ENCODE measurements around the gene MFAP3. TPM values are rescaled to one million over a fixed set of nuclear protein-coding genes. Genes with fewer than 3 reads are reported as not detected.
A peak's percentile ranks its signal among the peaks of the same experiment; 100 is the strongest.

Gene MFAP3
- total RNA-seq (10 to 100 TPM; 15.9 to 33.2 (median 25.0) TPM), polyA plus RNA-seq (10 to 100 TPM in 1 of 2 donors, 1 to 10 TPM in 1; 9.1 to 23.2 TPM)
- long read RNA-seq, donor 1, transcript MFAP3-212 (3 exons, 643 nt) = major isoform, 6 of 29 reads
- long read RNA-seq, donor 1, partial matches to known transcripts = 1 of 29 reads
- long read RNA-seq, donor 1, other reads (novel, unspliced or antisense) = 22 of 29 reads
- long read RNA-seq, donor 2, partial matches to known transcripts = 0 of 3 reads
- long read RNA-seq, donor 2, other reads (novel, unspliced or antisense) = 0 of 3 reads
- long read RNA-seq, donor 3, transcript MFAP3-212 (3 exons, 643 nt) = major isoform, 38 of 55 reads
- long read RNA-seq, donor 3, partial matches to known transcripts = 6 of 55 reads
- long read RNA-seq, donor 3, other reads (novel, unspliced or antisense) = 8 of 55 reads

DNA sequence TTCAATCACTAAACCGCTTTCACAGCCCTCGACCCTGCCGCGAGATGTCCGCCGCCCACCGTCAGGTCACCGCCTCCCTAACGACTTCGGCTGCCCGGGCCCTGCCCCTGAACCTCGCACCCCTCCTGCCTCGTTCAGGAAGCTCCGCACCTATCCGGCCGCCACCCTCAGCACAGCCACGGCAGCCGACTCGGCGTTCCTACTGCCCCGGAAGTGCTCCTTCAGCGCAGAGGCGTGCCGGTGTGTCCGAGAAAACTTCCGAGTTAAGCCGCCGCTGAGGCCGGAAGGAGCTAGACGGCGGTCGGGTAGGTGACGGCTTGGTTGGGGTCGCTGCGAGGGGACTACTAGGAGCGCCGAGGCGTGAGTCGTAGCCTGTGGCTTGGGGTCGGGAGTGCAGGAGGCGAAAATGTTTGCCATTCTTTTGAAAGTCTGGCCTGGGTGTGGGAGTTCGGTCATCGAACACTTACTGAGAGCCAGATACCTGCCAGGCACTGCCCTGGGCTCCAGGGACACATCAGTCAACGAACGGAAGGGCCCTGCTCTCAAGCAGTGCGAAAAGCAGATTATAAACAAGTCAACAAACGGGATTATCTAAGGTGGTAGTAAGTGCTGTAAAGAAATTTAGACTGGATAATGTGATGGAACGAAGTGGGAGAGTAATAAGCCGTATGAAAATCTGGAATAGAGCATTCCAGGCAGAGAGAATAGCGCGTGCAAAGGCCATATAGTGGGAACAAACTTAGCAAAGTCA, at the start of gene MFAP3, which contains the start of gene FAM114A2:
MFAP3 (plus strand) TSS at position 261 of the 751 bp plus-strand sequence. CDS start 10,756 bp downstream, outside the sequence.
FAM114A2 (minus strand) TSS at position 204 of the 751 bp plus-strand sequence. CDS start 3,957 bp downstream, outside the sequence.
- Histone ChIP-seq H3K27ac (peak within 1 kb of the TSS; percentile 5 to 50), H3K4me3 (peak within 1 kb of the TSS; percentile 78), H3K4me1 (ENCODE audit: insufficient read depth) (peaks cover 4% of the 10 kb centered on the region), H3K36me3 (no peaks in the 10 kb centered on the region), H3K27me3 (no peaks in the 10 kb centered on the region), H3K9me3 (no peaks in the 10 kb centered on the region)
- WGBS, 3 donors = 0% methylated on average over 48 to 51 of the region's 51 CpGs
- TF ChIP-seq, protein P1, sequence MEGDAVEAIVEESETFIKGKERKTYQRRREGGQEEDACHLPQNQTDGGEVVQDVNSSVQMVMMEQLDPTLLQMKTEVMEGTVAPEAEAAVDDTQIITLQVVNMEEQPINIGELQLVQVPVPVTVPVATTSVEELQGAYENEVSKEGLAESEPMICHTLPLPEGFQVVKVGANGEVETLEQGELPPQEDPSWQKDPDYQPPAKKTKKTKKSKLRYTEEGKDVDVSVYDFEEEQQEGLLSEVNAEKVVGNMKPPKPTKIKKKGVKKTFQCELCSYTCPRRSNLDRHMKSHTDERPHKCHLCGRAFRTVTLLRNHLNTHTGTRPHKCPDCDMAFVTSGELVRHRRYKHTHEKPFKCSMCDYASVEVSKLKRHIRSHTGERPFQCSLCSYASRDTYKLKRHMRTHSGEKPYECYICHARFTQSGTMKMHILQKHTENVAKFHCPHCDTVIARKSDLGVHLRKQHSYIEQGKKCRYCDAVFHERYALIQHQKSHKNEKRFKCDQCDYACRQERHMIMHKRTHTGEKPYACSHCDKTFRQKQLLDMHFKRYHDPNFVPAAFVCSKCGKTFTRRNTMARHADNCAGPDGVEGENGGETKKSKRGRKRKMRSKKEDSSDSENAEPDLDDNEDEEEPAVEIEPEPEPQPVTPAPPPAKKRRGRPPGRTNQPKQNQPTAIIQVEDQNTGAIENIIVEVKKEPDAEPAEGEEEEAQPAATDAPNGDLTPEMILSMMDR (IDR thresholded peaks at IDR 0.05) = no peak
- no peak for TF ChIP-seq EP300 (IDR thresholded peaks at IDR 0.05)
- peak; percentile 73 for TF ChIP-seq POLR2A (IDR thresholded peaks at IDR 0.05)
- intact Hi-C loops (cut with DNase I) = no loop called here
- DNase-seq = peak; percentile 79 to 89 (median 82)

DNA sequence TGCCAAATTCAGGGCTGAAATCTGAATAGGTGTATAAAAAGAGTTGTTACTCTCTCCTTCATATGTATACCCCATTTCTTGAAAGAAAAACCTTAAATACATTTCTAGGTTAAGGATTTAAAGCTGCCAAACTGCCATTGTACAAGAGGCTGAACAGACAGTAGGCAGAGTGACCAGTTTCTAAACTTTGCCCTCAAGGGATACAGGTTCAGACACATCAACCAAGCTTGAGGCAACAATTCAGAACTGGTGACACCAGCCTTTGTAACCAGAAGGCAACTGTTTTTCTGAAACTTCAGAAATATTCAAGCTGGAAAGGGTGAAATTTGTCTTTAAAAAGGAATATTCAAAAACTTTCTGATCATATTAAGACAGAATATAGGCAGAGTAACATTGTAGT, 47.6 kb upstream of the MFAP3 start:
- Histone ChIP-seq H3K27me3 (no peaks in the 10 kb centered on the region), H3K36me3 (no peaks in the 10 kb centered on the region), H3K4me3 (no peak overlapping the region), H3K4me1 (ENCODE audit: insufficient read depth) (no peaks in the 10 kb centered on the region), H3K27ac (no peak overlapping the region), H3K9me3 (no peaks in the 10 kb centered on the region)
- DNase-seq = no peak
- TF ChIP-seq, protein P1 (IDR thresholded peaks at IDR 0.05) = no peak
- TF ChIP-seq POLR2A (IDR thresholded peaks at IDR 0.05) = no peak
- no peak for TF ChIP-seq EP300 (IDR thresholded peaks at IDR 0.05)
- intact Hi-C loops (cut with DNase I) = no loop called here

DNA sequence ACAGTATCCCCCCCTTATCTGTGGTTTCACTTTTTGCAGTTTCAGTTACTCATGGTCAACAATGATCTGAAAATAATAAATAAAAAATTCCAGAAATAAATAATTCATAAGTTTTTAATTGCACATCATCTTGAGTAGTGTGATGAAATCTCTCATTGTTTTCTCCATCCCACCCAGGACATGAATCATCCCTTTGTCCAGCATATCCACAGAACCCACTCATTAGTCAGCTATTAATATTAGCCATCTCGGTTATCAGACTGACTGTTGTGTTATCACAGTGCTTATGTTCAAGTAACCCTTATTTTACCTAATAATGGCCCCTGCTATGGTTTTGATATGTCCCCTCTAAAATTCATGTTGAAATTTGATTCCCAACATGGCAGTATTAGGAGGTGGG, 40.8 kb upstream of the MFAP3 start:
- no peak for TF ChIP-seq POLR2A (IDR thresholded peaks at IDR 0.05)
- TF ChIP-seq EP300 (IDR thresholded peaks at IDR 0.05) = no peak
- TF ChIP-seq, protein P1 (IDR thresholded peaks at IDR 0.05) = no peak
- Histone ChIP-seq H3K27ac (no peak overlapping the region), H3K4me3 (no peak overlapping the region), H3K36me3 (no peaks in the 10 kb centered on the region), H3K27me3 (no peaks in the 10 kb centered on the region), H3K4me1 (ENCODE audit: insufficient read depth) (peaks cover 1% of the 10 kb centered on the region), H3K9me3 (no peaks in the 10 kb centered on the region)
- WGBS, 3 donors = 24 to 58% (median 51%) methylated on average over 1 of the region's 1 CpG
- no peak for DNase-seq
- intact Hi-C loops (cut with DNase I) = no loop called here

DNA sequence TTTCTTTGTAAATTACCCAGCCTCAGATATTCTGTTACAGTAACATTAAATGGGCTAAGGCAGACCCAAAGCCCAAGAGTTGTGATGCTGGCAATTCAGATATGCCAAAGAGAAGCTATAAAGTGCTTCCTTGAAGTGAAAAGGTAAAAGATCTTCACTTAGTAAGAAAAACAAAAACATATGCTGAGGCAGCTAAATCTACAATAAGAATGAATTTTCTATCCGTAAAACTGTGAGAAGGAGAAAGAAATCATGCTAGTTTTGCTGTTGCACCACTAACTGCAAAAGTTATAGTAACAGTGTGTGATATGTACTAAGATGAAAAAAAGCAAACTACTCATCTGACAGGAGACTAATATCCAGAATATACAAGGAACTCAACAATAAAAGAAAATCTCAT, 40.0 kb upstream of the MFAP3 start:
- WGBS, 3 donors = 90 to 100% (median 95%) methylated on average over 1 of the region's 1 CpG
- Histone ChIP-seq H3K36me3 (no peaks in the 10 kb centered on the region), H3K4me3 (no peak overlapping the region), H3K27ac (no peak overlapping the region), H3K9me3 (no peaks in the 10 kb centered on the region), H3K27me3 (no peaks in the 10 kb centered on the region), H3K4me1 (ENCODE audit: insufficient read depth) (peaks cover 1% of the 10 kb centered on the region)
- TF ChIP-seq POLR2A (IDR thresholded peaks at IDR 0.05) = no peak
- DNase-seq = no peak
- intact Hi-C loops (cut with DNase I) = no loop called here

All from ovary (tissue), 10 donors.